Glutamatergic neuron (in vitro differentiated cells): ENCODE data around the gene MACROD2. TPM values are rescaled to one million over a fixed set of nuclear protein-coding genes. Genes with fewer than 3 reads are reported as not detected.

Experiments
- DNase-seq: peaks from one replicate; pipeline ENCODE4 v3.0.0; 2022
- H3K27ac Mint-ChIP-seq: one replicate; pipeline ENCODE4 v1.8.0; 2020; ENCODE audit warnings: mild to moderate bottlenecking, mixed read lengths, inconsistent platforms; ENCODE audit not compliant: unreplicated experiment
- H3K27me3 Mint-ChIP-seq: one replicate; pipeline ENCODE4 v1.8.0; 2020; ENCODE audit warnings: mild to moderate bottlenecking, moderate library complexity, mixed read lengths, inconsistent platforms; ENCODE audit not compliant: unreplicated experiment
- H3K36me3 Mint-ChIP-seq: one replicate; pipeline ENCODE4 v1.8.0; 2020; ENCODE audit warnings: mild to moderate bottlenecking, mixed read lengths, inconsistent platforms; ENCODE audit not compliant: unreplicated experiment
- H3K4me1 Mint-ChIP-seq: one replicate; pipeline ENCODE4 v1.8.0; 2020; ENCODE audit warnings: mild to moderate bottlenecking, low read depth, mixed read lengths, inconsistent platforms; ENCODE audit not compliant: unreplicated experiment
- H3K4me3 Mint-ChIP-seq: one replicate; pipeline ENCODE4 v1.8.0; 2020; ENCODE audit warnings: mild to moderate bottlenecking, mixed read lengths, inconsistent platforms; ENCODE audit not compliant: unreplicated experiment
- H3K9me3 Mint-ChIP-seq: one replicate; pipeline ENCODE4 v1.8.0; 2020; ENCODE audit warnings: mild to moderate bottlenecking, moderate library complexity, mixed read lengths, inconsistent platforms; ENCODE audit not compliant: unreplicated experiment
- CTCF ChIP-seq: fragments of 200-600 bp; sonication (generic); IDR thresholded peaks from one replicate; pipeline ENCODE4 v1.5.0; 2021; ENCODE audit not compliant: partially characterized antibody, unreplicated experiment
- total RNA-seq: library from RNA; stranded (reverse); fragmentation: NEBNext Ultra II Directional; extraction: Animal tissue kit (Norgen Biotek cat#: 25700); gene quantifications from one replicate; pipeline ENCODE4 v1.2.1, GENCODE V29; 2021; ENCODE audit not compliant: unreplicated experiment

The MACROD2 gene
- total RNA-seq, 1 donor from 2014 or later: 8.7 TPM

GRCh38 chr20:15318682-15319081 lies 1323.4 kb downstream of the MACROD2 start:
- DNase-seq: no peak
- H3K36me3 Mint-ChIP-seq: peaks cover 6% of the 10 kb centered on the region
- no peaks in the 10 kb centered on the region for H3K4me1 Mint-ChIP-seq

GRCh38 chr20:15319439-15319838 lies 1324.1 kb downstream of the MACROD2 start:
- H3K9me3 Mint-ChIP-seq: peaks cover 1% of the 10 kb centered on the region

More at GRCh38 chr20:15318682-15319081, 1323.4 kb downstream of the MACROD2 start:
- TF ChIP-seq CTCF: no peak
- Mint-ChIP-seq H3K27me3 (peaks cover 1% of the 10 kb centered on the region), H3K4me3 (no peak overlapping the region), H3K27ac (no peak overlapping the region), H3K9me3 (peaks cover 1% of the 10 kb centered on the region)

GRCh38 chr20:15320941-15321340 lies 1325.6 kb downstream of the MACROD2 start:
- peaks cover 1% of the 10 kb centered on the region for H3K9me3 Mint-ChIP-seq
- DNase-seq: no peak
- no peak overlapping the region for H3K27ac Mint-ChIP-seq
- H3K27me3 Mint-ChIP-seq: peaks cover 1% of the 10 kb centered on the region
- TF ChIP-seq CTCF: no peak
- H3K4me1 Mint-ChIP-seq: no peaks in the 10 kb centered on the region
- H3K36me3 Mint-ChIP-seq: peaks cover 6% of the 10 kb centered on the region
- H3K4me3 Mint-ChIP-seq: no peak overlapping the region

More at GRCh38 chr20:15319439-15319838, 1324.1 kb downstream of the MACROD2 start:
- H3K36me3 Mint-ChIP-seq: peaks cover 6% of the 10 kb centered on the region
- H3K27me3 Mint-ChIP-seq: peaks cover 1% of the 10 kb centered on the region
- no peak overlapping the region for H3K4me3 Mint-ChIP-seq
- no peaks in the 10 kb centered on the region for H3K4me1 Mint-ChIP-seq
- no peak overlapping the region for H3K27ac Mint-ChIP-seq
- no peak for TF ChIP-seq CTCF
- DNase-seq: no peak

GRCh38 chr20:15327123-15327522 lies 1331.8 kb downstream of the MACROD2 start:
- H3K36me3 Mint-ChIP-seq: no peaks in the 10 kb centered on the region
- H3K9me3 Mint-ChIP-seq: no peaks in the 10 kb centered on the region
- no peak for TF ChIP-seq CTCF
- DNase-seq: no peak
- no peaks in the 10 kb centered on the region for H3K4me1 Mint-ChIP-seq
- H3K4me3 Mint-ChIP-seq: no peak overlapping the region
- H3K27me3 Mint-ChIP-seq: no peaks in the 10 kb centered on the region
- no peak overlapping the region for H3K27ac Mint-ChIP-seq

GRCh38 chr20:15328084-15328483 lies 1332.8 kb downstream of the MACROD2 start:
- Mint-ChIP-seq H3K9me3 (no peaks in the 10 kb centered on the region), H3K27ac (no peak overlapping the region), H3K4me1 (no peaks in the 10 kb centered on the region), H3K36me3 (no peaks in the 10 kb centered on the region), H3K27me3 (no peaks in the 10 kb centered on the region), H3K4me3 (no peak overlapping the region)
- no peak for DNase-seq
- TF ChIP-seq CTCF: no peak
